NCI-H2227 (cell line): ENCODE data around the gene SUGCT.

ENCODE experiments used
- DNase-seq: peaks from one replicate; lab custom pipeline; 2025; ENCODE audit not compliant: unreplicated experiment; lab: John Stamatoyannopoulos, UW

SUGCT gene

GRCh38 chr7:40706829-40707228 is 572.0 kb downstream of the SUGCT start:
- DNase-seq: no peak

GRCh38 chr7:40709062-40709964 is 574.5 kb downstream of the SUGCT start:
- DNase-seq: no peak

GRCh38 chr7:40711706-40712105 is 576.9 kb downstream of the SUGCT start:
- no peak for DNase-seq

GRCh38 chr7:40714363-40715052 is 579.7 kb downstream of the SUGCT start:
- DNase-seq: no peak

GRCh38 chr7:40715053-40715430 is 580.2 kb downstream of the SUGCT start:
- no peak for DNase-seq

GRCh38 chr7:40716052-40716451 is 581.2 kb downstream of the SUGCT start:
- DNase-seq: no peak

GRCh38 chr7:40717242-40717641 is 582.4 kb downstream of the SUGCT start:
- no peak for DNase-seq

- no peak for DNase-seq
Observed at GRCh38 chr7:40720416-40720815, 585.6 kb downstream of the SUGCT start.

GRCh38 chr7:40721342-40721949 is 586.6 kb downstream of the SUGCT start:
- no peak for DNase-seq

- DNase-seq: no peak
Observed at GRCh38 chr7:40722242-40722641, 587.4 kb downstream of the SUGCT start.

- no peak for DNase-seq
Observed at GRCh38 chr7:40723829-40724228, 589.0 kb downstream of the SUGCT start.

- no peak for DNase-seq
Observed at GRCh38 chr7:40726559-40726958, 591.8 kb downstream of the SUGCT start.

- no peak for DNase-seq
Observed at GRCh38 chr7:40733114-40733513, 598.3 kb downstream of the SUGCT start.

- no peak for DNase-seq
Observed at GRCh38 chr7:40733578-40733977, 598.8 kb downstream of the SUGCT start.

GRCh38 chr7:40739257-40739656 is 604.5 kb downstream of the SUGCT start:
- DNase-seq: no peak

GRCh38 chr7:40742270-40742669 is 607.5 kb downstream of the SUGCT start:
- no peak for DNase-seq

GRCh38 chr7:40746841-40747556 is 612.2 kb downstream of the SUGCT start:
- DNase-seq: no peak

- DNase-seq: no peak
Observed at GRCh38 chr7:40747856-40748255, 613.1 kb downstream of the SUGCT start.

GRCh38 chr7:40749877-40750276 is 615.1 kb downstream of the SUGCT start:
- DNase-seq: no peak

GRCh38 chr7:40753455-40753854 is 618.6 kb downstream of the SUGCT start:
- no peak for DNase-seq

GRCh38 chr7:40755438-40755837 is 620.6 kb downstream of the SUGCT start:
- DNase-seq: no peak
